Measurements from ENCODE around the gene UMODL1.
"Not testable (repeated sequence)": the region's sequence is repeated elsewhere in the genome, so short reads cannot be mapped to it uniquely, and the experiment has no call there.

Gene UMODL1

DNA sequence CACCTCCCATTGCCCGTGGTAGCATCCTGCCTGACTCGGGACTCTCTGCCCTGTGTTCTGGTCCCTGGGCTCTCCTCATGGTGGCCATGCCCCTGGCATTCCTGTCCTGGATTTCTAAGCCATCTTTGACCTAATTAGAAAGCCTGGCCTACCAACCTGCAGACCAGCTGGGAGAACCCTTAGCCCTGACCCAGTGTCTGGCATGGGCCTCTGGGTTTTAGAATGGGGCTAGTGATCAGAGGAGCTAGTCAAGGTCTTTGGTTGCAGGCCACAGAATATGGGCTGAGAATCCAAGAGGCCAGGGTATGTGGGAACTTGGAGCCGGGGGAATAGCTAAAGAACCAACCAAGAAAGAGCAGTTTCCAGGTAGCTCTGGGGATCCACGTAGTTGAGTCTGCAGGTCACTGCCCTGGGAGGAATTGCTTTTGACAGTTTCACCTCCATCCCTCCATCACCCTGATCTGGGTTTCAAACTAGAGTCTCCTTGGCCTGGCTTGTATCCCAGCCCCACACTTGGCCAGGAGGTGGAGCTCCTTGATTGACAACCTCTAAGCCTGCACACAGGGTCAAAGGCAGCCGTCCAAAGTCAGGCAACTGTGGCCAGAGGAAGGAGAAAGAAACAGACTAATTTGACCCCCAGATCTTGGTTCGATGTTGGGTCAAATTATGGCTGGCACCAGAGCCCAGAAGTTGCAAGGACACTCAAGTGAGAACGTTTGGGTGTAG is 93.1 kb downstream of the UMODL1 start:
- FAIRE-seq (no peak), DNase-seq (ENCODE audit: insufficient read length, low spot score) (no peak)
- TF ChIP-seq POLR2A (IDR thresholded peaks at IDR 0.05; ENCODE audit: low read depth, low read length), result no peak

- DNase-seq (ENCODE audit: insufficient read length, low spot score), result no peak
- FAIRE-seq, result no peak
- TF ChIP-seq POLR2A (IDR thresholded peaks at IDR 0.05; ENCODE audit: low read depth, low read length), result no peak
These were observed 93.7 kb downstream of the UMODL1 start for GRCh38 chr21:42164818-42165217.

- no peak for TF ChIP-seq POLR2A (IDR thresholded peaks at IDR 0.05; ENCODE audit: low read depth, low read length)
- FAIRE-seq, result no peak
- no peak for DNase-seq (ENCODE audit: insufficient read length, low spot score)
These were observed 94.8 kb downstream of the UMODL1 start for GRCh38 chr21:42165901-42166300.

DNA sequence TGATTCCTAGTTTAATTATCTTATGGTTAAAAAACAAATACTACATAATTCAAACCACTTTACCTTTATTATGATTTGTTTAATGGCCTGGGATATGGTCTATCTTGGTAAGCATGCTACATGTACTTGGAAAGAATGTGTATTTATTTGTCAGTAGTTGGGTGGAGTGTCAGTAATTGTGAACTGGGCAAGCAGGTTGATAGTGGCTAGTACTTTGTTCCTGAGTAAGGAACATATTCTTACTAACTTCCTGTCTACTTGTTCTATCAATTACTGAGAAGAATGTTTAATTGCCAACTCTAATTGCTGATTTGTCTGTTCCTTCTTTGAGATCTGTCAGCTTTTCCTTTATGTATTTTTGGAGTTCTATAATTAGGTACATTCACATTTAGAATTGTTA is 98.6 kb downstream of the UMODL1 start:
- FAIRE-seq, result no peak
- DNase-seq (ENCODE audit: insufficient read length, low spot score), result no peak

GRCh38 chr21:42171091-42172053 is 100.3 kb downstream of the UMODL1 start:
- DNase-seq (ENCODE audit: insufficient read length, low spot score) (no peak), FAIRE-seq (no peak)

More for the DNA sequence above, 98.6 kb downstream of the UMODL1 start:
- no peak for TF ChIP-seq POLR2A (IDR thresholded peaks at IDR 0.05; ENCODE audit: low read depth, low read length)

DNA sequence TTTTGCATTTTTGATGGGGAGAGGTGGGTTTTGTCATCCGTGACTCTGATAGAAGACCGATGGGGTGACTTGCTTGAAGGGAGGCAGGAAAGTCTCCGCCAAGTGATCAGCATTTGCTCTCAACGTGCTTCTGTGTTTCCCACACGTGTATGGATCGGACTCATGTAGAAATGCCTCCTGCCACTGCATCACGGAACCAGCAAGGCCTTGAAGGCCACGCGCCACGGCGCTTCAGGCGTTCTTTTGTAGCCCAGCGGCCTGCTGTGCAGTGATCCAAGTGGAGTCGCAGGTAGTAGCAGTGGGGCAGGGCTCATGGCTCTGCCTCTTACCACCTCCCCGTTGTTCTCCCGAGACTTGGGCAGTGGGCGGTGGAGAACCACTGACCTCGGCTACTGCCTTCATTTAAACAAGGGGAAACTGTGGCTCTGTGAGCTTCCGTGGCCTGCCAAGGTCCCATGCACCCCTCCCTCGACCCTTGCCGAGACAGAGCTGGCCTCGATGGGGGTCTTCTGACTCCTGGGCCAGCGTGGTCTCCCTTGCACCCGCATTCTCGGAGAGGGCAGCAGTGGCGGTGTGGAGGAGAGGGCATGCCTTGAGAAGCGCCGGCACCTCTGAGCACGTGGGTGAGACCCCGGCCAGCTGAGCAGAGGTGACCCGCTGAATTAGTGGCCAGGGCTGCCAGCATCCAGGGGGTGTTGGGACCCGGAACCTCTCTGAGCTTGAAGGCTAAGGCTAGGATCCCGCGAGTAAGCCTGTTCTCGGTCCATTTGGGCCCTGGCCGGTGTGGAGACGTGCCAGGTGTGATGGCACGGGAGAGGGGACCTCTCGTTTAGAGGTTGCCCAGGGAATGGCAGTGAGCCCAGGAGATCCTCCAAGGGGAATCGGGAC is 101.7 kb downstream of the UMODL1 start:
- DNase-seq (ENCODE audit: insufficient read length, low spot score) (no peak), FAIRE-seq (no peak)
- TF ChIP-seq POLR2A (IDR thresholded peaks at IDR 0.05; ENCODE audit: low read depth, low read length), result no peak

More at GRCh38 chr21:42171091-42172053, 100.3 kb downstream of the UMODL1 start:
- no peak for TF ChIP-seq POLR2A (IDR thresholded peaks at IDR 0.05; ENCODE audit: low read depth, low read length)

DNA sequence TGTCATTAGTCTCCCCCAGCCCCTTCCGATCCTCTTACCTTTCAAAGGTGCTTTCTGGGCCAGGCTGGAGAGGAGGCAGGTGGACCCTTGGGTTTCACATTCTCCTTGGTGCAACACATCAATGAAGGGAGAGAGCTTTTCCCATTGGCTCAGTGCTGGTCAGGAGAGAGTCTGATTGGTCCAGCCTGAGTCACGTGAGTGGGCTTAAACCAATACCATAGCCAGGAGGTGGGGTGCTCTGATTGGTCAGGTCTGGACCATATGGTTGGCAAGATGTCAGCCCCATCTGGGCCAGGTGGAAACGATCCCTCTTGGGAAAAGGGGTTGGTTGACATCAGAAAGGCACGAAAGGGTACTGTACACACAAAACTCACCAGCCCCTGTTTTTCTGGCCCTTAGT is 103.1 kb downstream of the UMODL1 start:
- no peak for DNase-seq (ENCODE audit: insufficient read length, low spot score)
- no peak for TF ChIP-seq POLR2A (IDR thresholded peaks at IDR 0.05; ENCODE audit: low read depth, low read length)
- no peak for FAIRE-seq

- FAIRE-seq (no peak), DNase-seq (ENCODE audit: insufficient read length, low spot score) (no peak)
- TF ChIP-seq POLR2A (IDR thresholded peaks at IDR 0.05; ENCODE audit: low read depth, low read length), result no peak
These were observed 104.1 kb downstream of the UMODL1 start for GRCh38 chr21:42175110-42175710.

- no peak for TF ChIP-seq POLR2A (IDR thresholded peaks at IDR 0.05; ENCODE audit: low read depth, low read length)
- no peak for DNase-seq (ENCODE audit: insufficient read length, low spot score)
- FAIRE-seq, result no peak
These were observed 105.7 kb downstream of the UMODL1 start for GRCh38 chr21:42176859-42177258.

GRCh38 chr21:42179316-42179715 is 108.2 kb downstream of the UMODL1 start:
- DNase-seq (ENCODE audit: insufficient read length, low spot score) (no peak), FAIRE-seq (no peak)
- no peak for TF ChIP-seq POLR2A (IDR thresholded peaks at IDR 0.05; ENCODE audit: low read depth, low read length)

DNA sequence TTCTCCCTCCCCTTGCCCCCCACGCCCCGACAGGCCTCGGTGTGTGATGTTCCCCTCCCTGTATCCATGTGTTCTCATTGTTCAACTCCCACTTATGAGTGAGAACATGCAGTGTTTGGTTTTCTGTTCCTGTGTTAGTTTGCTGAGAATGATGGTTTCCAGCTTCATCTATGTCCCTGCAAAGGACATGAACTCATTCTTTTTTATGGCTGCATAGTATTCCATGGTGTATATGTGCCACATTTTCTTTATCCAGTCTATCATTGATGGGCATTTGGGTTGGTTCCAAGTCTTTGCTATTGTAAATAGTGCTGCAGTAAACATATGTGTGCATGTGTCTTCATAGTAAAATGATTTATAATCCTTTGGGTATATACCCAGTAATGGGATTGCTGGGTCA is 108.9 kb downstream of the UMODL1 start:
- DNase-seq (ENCODE audit: insufficient read length, low spot score); FAIRE-seq: not testable (repeated sequence)

DNA sequence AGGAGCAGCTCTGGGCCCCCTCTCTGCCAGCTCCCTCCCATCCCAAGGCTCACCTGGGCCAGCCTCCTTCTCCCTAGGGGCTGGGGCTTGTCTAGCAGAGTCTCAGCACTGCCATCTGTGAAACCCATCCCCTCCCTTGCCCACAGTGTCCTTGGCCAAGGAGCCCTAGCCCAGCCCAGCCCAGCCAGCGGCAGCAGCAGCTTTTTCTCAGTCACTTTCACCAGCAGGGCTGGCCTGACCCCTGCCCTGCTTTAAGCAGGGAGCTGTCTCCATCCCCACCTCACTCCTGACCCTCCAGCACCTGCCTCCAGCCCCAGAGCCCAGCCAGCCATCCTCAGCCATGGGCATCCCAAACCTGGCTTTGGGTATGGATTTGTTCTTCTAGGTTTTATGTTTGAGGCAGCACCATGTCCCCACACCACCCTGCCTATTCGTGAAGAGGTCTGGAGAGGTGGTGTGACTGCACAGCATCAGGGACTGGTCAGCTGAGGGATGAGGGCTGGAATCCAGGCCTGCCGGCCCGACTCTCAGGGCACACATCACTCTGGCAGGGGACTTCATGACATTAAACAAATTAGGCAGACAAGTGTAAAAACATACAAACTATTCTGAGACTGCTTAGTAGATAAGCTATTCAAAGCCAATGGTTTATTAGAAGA is 111.7 kb downstream of the UMODL1 start:
- DNase-seq (ENCODE audit: insufficient read length, low spot score) (no peak), FAIRE-seq (no peak)
- no peak for TF ChIP-seq POLR2A (IDR thresholded peaks at IDR 0.05; ENCODE audit: low read depth, low read length)

All from H54 (cell line).